GM21717 (cell line): ENCODE data around the gene EMD.

Experiments
- ATAC-seq: cut with Tn5 transposase; IDR thresholded peaks from one replicate; pipeline ENCODE4 v1.9.1; 2021; ENCODE audit warnings: mild to moderate bottlenecking, moderate library complexity; ENCODE audit not compliant: unreplicated experiment

Gene EMD

DNA sequence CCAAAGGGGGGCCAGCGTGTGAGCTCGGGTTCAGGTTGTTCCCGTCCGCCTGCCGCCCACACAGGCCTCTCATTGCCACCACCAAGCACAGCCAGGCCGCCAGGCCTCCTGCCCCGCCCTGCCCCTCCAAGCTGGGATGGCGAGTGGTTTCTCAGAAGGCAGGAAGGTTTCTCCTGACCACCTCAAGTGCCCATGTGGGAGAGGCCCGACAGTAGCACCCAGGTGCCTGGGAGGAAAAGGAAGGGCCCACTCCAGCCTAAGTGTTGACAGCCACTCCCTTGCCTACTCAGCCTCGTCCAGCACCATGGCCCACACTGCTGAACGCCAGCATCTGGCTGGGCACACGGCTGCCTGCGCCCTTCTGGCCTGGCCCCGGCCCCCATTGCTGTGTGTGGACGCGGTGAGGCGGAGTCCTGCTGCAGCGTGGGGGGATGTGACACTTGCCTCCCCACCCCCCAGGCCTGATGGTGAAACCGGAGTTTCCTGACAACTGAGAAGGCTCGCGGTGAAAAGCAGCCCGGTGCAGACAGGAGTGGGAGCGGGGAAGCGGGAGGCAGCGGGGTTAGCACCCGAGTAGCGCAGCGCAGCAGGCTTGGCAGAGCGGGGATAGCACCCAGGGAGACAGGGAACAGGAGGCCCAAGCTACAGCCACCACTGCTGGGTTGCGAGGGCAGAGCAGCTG, 23.9 kb upstream of the EMD start:
- ATAC-seq: no peak

- no peak for ATAC-seq
These were observed 23.3 kb upstream of the EMD start for GRCh38 chrX:154355776-154356140.

GRCh38 chrX:154356596-154356995, 22.5 kb upstream of the EMD start:
- ATAC-seq: no peak

GRCh38 chrX:154357205-154357604, 21.9 kb upstream of the EMD start:
- ATAC-seq: no peak

DNA sequence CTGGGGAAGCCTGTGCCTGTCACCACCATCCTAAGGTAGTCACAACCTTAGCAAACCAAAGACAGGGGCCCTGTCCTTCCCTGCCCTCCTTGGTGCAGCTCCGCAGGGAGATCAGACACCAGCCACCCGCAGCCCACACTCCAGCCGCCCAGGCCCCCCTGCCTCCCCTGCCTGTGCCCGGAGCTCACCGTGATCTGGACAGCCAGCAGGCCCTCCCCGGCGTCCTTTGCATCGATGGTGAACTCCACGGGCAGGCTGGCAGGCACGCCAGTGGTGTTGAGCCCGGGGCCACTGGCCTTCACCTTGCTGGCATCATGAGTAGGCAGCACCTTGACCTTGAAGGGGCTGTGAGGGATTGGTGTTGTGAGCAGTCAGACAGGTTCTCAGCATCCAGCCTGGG, 21.1 kb upstream of the EMD start:
- no peak for ATAC-seq

- ATAC-seq: no peak
These were observed 20.3 kb upstream of the EMD start for GRCh38 chrX:154358829-154359228.

DNA sequence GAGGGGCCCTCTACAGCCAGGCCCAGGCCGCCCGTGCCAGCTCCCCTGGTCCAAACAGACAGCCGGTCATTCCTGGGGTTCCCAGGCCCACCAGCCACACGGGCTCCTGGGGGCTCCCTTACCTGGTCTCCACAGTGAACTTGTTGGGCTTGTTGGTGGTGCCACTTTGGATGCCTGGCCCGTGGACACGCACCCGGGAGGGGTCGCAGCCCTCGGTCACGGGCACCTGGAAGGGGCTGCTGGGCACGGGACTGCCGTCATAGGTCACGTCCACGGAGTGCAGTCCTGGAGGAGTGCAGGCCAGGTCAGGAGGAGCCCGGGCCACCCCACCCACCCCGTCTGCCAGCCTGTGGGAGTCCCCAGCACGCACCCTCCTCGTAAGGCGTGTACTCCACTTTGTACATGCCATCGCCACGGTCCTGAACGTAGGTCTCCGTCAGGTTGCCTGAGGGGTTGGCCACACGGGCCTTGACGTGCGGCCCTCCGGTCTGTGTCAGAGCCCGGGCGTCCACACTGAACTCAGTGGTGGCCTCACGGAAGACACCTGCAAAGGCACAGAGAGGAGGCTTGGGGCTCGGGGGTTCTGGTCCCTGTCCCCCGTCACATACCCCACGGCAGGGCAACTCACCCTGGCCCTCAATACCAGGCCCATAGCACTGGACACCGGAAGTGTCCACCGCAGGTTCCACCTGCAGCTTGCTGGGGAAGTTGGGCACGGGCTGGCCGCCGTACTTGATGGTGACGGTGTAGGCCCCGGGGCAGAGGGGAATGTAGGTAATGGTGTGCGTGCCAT, 19.5 kb upstream of the EMD start:
- ATAC-seq: no peak

DNA sequence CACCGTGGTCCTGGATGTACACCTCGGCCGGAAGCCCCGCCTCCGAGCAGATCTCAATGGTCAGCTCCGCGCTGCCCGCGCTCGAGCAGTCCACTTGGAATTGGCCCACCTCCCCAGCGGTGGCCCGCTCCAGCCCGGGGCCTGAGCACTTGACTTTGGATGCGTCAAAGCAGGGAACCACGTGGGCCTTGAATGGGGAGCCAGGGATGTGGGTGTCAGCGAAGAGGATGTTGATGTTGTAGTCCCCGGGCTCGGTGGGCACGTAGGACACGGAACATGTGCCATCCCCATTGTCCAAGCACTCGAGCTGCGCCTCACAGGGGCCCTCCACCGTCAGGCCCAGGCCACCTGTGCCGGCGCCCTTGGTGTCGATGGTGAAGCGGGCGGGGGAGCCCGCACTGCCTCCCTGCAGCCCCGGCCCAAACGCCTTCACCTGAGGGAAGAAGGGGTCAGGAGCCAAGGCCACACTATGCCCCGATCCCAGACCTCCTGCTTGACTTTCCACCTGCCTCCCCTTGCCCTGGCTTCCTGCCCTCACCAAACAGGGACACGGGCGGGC, 18.9 kb upstream of the EMD start:
- no peak for ATAC-seq

DNA sequence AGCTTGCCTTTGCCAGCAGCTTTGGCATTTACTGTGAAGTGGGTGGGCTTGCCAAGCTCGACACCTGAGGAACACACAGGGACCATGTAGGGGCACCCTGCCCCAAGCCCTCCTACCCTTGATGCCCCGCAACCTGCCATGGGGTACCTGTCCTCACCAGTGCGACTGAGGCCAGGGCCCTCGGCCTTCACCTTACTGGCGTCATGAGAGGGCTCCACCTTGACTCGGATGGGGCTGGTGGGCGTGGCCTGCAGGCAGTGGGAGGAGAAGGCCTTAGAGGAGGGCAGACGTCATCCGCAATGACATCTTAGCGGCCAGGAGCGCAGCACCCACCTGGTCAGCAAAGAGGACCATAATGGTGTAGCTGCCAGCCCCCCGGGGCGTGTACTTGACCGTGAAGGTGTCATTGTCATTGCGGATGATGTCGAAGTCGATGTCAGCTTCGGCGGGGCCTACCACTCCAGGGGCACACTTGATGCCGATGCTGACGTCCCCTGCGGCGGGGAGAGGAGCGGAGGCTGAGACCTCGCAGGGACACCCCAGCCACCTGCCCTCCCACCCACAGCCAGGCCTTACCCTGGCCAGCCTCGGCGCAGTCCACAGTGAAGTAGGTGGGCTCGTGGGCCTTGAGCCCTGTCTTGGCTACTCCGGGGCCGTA, 16.9 kb upstream of the EMD start:
- ATAC-seq: no peak

GRCh38 chrX:154363706-154364439, 15.2 kb upstream of the EMD start:
- no peak for ATAC-seq

DNA sequence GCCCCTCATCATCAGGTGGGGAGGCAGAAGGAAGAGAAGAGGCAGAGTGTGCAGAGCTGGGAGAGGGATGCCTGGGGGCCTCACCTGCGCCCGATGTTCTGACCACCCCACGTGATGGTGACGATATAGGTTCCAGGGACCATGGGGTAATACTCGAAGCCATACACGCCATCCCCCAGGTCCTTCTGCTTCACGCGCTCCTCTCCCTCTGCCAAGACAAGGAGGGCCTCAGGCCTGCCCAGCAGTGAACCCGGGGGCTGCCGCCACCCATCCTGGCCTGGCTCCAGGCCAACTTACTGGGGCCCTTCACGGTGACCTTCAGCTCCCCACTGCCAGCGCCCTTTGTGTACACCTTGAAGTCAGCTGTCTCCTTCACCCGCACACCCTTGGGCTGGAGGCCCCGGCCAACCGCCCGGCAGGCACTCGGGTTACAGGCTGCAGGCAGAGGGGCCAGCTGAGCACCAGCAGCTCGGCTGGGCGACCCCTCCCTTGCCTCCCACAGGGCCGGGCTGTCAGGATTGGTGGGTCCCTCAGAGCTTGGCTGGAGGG, 14.0 kb upstream of the EMD start:
- no peak for ATAC-seq

DNA sequence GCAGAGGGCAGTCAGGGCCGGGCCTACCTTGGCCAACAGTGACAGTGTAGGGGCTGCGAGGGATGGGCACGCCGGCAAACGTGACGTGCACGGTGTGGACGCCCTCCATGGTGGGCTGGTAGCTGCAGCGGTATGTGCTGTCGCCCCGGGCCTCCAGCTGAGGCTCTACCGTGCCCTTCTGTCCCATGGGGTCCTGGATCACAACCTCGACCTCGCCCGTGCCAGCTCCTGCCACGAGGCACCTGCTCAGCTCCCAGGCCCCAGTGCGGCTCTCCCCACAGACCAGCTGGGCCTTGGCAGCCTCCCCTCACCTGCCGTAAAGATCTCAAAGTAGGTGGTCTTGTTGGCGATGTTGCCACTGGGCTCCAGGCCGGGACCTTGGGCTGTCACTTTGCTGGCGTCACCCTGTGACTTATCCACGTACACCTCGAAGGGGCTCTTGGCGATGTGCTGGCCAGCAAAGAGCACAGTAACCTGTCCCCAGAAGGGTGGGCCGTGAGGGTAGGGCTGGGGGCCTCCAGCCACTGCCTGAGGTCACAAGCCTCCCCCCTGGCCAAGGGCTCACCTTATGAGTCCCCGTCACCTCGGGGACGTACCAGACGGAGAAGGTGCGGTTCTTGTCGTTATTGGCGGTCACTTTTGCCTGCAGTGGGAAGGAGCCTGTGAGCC, 13.0 kb upstream of the EMD start:
- no peak for ATAC-seq

GRCh38 chrX:154366666-154367055, 12.4 kb upstream of the EMD start:
- ATAC-seq: no peak

DNA sequence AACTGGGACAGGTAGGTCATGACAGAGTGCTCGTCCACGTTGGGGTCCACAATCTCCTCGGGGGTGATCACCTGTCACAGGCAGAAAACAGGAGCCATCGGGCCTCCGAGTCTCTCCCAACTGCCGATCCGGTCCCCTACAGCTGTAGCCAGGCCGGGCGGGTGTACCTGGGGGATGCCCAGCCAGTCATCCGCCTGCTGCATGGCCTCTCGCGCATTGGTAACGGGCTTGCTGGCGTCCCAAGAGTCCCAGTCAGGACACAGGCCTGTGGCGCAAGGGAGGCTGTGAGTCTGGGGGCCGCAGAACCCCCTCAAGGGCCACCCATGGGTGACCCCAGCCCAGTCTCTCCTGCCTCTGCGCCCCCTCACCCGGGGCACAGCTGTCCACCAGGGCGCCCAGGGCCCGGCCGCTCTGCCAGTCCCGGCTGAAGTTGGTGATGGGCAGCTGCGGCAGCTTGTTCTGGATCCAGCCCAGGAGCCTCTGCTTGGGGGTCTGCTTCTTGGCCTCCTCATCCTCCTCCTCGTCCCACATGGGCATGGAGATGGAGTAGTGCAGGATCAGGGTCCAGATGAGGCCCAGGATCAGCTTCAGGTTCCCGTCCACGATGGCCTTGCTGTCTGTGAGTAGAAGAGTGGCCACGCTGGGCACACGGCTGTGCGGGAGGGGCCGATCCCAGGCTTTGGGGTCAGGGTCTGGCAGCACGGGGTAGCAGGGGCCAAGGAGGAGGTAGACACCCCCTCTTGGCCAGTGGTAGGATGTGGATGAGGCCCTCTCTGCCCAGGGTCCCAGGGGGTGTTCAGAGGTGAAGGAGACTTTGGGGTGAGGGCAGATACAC, 11.4 kb upstream of the EMD start:
- no peak for ATAC-seq

DNA sequence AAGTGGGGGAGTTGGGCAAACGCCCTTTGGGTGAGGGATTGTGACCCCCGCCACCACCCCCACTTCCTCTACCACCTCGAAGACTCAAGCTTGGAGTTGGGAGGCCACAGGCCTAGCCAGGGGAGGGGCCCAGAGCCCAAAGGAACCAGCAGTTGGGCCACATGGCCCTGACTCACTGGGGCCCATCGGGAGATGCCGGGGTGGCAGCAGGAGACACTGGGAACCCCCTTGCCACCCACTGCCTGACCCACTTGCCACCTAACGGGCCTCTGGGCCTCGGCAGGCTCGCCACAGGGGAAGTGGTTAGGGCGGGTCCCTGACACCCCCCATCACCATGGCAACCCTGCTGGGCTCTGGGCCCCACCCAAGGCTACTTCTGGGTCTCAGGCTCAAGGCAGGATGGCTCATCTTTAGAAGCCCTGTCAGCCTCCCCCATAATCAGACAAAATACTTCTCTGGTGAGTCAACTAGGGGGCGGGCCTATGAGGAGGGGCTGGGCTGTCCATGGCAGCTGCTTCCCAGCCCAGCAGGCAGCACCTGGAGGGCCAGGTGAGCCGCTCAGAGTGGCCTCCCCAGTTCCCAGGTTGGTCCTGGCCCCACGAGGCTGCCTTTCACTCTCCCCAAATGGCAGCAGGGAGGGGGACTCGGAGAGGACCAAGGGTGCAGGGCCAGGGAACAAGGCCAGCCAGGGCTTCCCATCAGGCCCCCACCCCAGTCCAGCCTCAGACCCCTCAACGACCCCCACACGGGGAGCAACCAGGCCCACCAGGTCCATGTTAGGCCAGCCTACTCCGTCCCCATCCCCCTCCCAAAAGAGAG, 10.3 kb upstream of the EMD start:
- ATAC-seq: no peak

GRCh38 chrX:154369449-154370299, 9.4 kb upstream of the EMD start:
- no peak for ATAC-seq

DNA sequence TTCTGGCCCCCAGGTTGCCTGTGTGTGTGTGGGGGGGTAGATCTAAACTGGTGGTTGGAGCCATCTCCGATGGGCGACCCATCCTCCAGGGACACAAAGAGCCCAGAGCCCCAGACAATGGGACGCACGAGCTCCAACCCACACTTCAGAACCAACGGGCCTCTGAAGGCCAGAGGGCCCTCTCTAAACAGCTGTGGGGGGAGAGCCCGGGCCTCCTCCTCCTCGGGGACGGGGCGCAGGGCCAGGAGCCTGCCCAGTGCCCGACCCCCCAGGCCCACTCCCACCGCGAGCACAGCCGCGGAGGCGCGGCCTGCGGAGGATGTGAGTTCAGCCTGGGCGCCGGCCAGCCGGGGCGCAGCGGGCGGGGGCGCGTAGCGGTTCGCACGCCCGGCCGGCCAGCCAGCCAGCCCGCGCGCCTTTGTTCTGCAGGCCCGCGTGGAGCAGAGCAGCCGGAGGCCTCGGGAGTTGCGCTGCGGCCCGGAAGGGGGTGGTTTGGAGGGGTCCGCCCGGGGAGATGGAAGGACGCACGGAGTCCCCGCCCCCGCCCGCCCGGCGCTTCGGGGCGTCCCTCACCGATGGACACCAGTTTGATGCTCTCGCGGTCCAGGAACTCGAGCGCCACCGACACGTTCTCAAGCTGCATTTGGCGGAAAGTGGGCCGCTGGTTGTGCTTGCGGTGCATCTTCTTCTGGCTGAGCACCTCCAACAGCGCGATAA, 8.6 kb upstream of the EMD start:
- ATAC-seq: no peak
